ENCODE results near the gene IDI1.
"Not testable (repeated sequence)": the region's sequence is repeated elsewhere in the genome, so short reads cannot be mapped to it uniquely, and the experiment has no call there.

Gene IDI1

DNA sequence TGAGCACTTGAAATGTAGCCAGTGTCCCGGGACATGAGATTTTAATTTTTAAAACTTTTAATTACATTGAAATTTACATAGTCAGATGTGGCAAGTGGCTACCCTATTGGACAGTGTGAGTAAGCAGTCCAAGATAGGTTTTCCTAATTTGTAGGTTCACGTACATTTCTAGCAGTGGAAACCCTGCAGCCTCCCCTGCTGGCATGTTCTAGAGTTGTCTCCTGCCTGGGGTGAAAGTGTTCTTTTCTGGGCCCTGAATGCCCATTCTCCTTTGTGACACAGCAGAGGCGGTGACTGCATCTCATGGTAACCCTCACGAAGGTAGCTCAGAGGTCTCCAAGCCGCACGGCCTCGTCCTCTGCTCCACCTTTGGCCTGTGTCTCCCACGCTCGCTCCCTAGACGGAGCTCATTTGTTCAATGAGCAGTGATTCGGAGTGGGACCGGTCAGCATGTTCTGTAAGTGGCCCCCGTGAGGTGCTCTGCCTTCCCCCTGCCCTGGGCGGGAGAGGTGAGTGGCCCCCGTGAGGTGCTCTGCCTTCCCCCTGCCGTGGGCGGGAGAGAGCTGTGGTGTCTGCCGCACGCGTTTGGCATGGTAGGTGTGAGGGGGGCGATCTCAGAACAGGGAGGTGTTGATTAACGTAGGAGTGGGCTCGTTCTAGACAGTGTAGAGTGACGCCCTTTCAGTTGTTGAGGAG, 25.3 kb upstream of the IDI1 start:
- DNase-seq (no peak), ATAC-seq (peak; percentile 45)
- Mint-ChIP-seq H3K9me3 (no peaks in the 10 kb centered on the region), H3K27ac (peak overlapping the region in 1 of 2 donors; percentile 68), H3K27me3 (no peaks in the 10 kb centered on the region), H3K4me1 (peaks cover 25% of the 10 kb centered on the region), H3K4me3 (no peak overlapping the region)

- ATAC-seq (no peak), DNase-seq (no peak)
- no peaks in the 10 kb centered on the region for H3K27me3 Mint-ChIP-seq
- H3K27ac Mint-ChIP-seq: peak overlapping the region in 1 of 2 donors; percentile 54
- H3K4me1 Mint-ChIP-seq: peaks cover 55% of the 10 kb centered on the region
- H3K9me3 Mint-ChIP-seq: no peaks in the 10 kb centered on the region
- no peak overlapping the region for H3K4me3 Mint-ChIP-seq
Measured at GRCh38 chr10:1070919-1071318, 22.0 kb upstream of the IDI1 start.

DNA sequence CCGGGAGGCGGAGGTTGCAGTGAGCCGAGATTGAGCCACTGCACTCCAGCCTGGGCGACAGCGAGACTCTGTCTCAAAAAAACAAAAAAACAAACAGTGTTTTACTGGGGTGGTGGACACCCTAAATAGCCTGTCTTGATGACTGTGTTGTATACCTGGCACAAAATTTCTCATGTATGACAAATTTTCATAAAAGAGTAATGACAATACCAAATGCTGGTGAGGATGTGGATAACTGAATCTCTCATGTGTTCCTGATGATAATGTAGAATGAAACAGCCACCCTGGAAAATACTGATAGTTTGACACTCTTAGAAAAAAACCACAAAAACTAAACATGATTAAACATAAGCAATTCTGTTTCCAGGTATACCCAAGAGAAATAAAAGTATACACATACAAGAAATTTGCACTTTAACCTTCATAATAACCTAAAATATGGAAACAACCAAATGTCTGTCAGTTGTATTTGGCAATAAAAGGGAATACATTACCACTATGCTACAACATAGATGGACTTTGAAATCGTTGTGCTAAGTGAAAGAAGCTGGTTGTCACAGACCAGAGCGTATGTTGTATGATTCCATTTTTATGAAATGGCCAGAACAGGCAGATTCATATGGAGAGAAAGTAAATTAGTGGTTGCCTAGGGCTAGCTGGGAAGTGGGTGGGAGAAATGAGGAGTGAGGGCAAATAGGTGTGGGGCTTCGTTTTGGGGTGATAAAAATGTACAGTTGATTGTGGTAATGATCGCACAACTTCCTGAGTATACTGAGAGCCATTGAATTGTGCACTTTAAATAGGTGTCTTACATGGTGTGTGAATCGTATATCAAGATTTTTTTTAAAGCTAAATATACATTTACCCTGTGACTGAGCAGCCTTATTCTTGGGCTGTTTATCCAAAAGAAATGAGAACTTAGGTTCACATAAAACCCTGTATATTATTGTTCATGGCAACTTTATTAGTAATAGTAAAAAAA, 19.8 kb upstream of the IDI1 start:
- H3K4me3 Mint-ChIP-seq: no peak overlapping the region
- DNase-seq (no peak), ATAC-seq (peak; percentile 73)
- peaks cover 63% of the 10 kb centered on the region for H3K4me1 Mint-ChIP-seq
- H3K27me3 Mint-ChIP-seq: no peaks in the 10 kb centered on the region
- H3K9me3 Mint-ChIP-seq: no peaks in the 10 kb centered on the region
- H3K27ac Mint-ChIP-seq: no peak overlapping the region

DNA sequence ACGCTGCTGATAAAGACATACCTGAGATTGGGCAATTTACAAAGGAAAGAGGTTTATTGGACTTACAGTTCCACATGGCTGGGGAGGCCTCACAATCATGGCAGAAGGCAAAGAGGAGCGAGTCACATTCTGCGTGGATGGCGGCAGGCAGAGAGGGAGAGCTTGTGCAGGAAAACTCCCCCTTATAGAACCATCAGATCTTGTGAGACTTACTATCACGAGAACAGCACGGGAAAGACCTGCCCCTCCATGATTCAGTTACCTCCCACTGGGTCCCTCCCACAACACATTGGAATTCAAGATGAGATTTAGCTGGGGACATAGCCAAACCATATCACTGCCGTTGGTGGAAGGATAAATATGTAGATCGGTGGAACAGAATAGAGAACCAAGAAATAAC, 17.8 kb upstream of the IDI1 start:
- ATAC-seq, DNase-seq, H3K9me3 Mint-ChIP-seq, H3K27me3 Mint-ChIP-seq, H3K4me3 Mint-ChIP-seq: not testable (repeated sequence)
- peaks cover 79% of the 10 kb centered on the region for H3K4me1 Mint-ChIP-seq
- peak overlapping the region in 1 of 2 donors; percentile 4 for H3K27ac Mint-ChIP-seq

DNA sequence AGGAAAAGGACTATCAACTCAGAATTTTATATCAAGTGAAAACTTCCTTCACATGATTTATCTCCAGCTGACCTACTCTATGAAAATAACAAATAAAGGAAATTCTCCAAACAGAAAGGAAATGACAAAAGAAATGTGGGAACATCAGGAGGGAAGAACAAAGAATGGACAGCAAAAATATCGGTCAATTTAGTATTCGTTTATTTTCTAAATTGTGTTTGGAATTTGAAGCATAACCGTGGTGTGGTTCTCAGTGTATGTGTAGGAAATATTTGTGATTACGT, 16.0 kb upstream of the IDI1 start:
- Mint-ChIP-seq H3K4me1 (peaks cover 93% of the 10 kb centered on the region), H3K4me3 (no peak overlapping the region), H3K27ac (no peak overlapping the region), H3K9me3 (no peaks in the 10 kb centered on the region), H3K27me3 (no peaks in the 10 kb centered on the region)
- DNase-seq: no peak
- no peak for ATAC-seq

DNA sequence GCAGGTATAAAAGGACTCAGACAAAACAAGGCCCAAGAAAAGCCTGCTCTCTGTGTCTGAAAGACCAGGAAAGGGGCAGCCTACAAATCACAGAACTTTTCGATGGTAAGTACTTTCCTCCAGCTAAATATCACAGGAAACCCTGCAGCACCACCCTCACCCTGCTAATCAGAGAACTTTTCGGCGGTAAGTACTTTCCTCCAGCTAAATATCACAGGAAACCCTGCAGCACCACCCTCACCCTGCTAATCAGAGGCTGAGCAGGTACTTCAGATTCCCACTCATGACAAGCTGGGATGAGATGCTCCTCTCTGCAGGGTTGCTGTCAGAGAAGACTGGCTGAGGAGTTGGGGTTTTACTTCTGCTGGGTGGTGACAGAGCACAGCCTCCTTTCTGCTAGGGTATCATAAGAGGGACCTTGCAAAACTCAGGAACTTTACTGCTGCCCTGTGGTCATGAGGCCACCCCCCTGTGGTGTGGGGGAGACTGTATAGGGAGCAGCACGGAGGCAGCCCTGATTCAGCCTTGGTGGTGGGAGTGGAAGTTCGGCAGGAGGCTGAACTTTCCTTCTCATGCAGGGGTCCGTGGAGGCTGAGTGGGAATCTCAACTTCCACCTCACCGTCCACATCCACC, 14.4 kb upstream of the IDI1 start:
- Mint-ChIP-seq H3K4me1 (peaks cover 90% of the 10 kb centered on the region), H3K27me3 (no peaks in the 10 kb centered on the region), H3K4me3 (peak overlapping the region; percentile 81 to 82), H3K27ac (peak overlapping the region in 1 of 2 donors; percentile 92), H3K9me3 (no peaks in the 10 kb centered on the region)
- DNase-seq (no peak), ATAC-seq (peak; percentile 76)

DNA sequence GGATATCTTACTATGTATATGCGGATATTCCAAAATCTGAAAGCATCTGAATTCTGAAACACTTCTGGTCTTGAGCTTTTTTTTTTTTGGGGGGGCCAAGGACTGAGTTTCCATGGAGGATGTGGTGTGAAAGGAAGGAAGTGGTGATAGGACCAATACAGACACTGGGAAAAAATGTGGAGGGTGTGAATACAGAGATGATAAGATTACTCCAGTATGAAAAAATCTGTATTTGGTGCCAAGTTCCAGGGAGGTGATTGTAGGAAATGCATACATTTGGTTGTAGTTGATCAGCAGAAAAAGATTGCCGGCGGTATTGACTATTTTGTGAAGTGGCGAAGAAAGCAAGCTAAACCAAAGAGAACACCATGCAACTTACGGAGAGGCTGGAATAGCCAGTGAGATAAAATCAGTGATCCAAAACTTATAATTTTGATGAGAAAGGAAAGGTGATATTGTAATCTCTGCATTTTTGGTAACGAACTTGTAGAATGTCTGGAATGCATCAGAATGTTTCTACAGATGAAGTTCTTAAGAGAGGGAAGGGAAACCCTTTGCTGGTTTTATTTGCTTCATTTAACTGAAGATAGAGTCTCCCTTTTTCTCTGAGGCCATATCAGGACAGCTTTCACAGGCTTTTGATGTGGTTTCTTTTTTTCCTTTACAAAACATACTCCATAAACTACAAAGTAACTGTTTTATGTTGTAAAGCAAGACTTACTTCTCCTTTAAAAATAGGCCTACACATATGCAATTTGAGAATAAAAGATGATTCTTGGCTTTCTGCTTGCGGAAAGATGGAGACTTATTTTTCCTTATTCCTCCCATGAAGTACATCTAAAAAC, 13.2 kb upstream of the IDI1 start:
- no peaks in the 10 kb centered on the region for H3K27me3 Mint-ChIP-seq
- ATAC-seq: no peak
- peak overlapping the region; percentile 81 to 82 for H3K4me3 Mint-ChIP-seq
- no peak for DNase-seq
- H3K9me3 Mint-ChIP-seq: no peaks in the 10 kb centered on the region
- H3K27ac Mint-ChIP-seq: peak overlapping the region; percentile 64 to 92
- peaks cover 90% of the 10 kb centered on the region for H3K4me1 Mint-ChIP-seq

DNA sequence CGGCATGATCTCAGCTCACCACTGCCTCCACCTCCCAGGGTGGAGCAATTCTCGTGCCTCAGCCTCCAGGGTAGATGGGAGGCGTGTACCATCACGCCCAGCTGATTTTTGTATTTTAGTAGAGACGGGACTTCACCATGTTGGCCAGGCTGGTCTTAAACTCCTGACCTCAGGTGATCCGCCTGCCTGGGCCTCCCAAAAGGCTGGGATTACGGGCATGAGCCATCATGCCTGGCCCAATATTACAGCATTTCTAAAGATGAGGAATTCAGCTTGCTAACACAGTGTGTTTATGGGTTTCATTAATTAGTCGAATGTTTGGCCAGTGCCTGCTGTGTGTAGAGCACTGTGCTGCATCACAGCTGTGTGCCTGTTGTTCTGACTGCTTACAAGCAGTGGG, 11.0 kb upstream of the IDI1 start:
- ATAC-seq: no peak
- Mint-ChIP-seq H3K27me3 (no peaks in the 10 kb centered on the region), H3K4me1 (peaks cover 84% of the 10 kb centered on the region), H3K9me3 (no peaks in the 10 kb centered on the region), H3K27ac (peak overlapping the region in 1 of 2 donors; percentile 59), H3K4me3 (no peak overlapping the region)
- DNase-seq: no peak

DNA sequence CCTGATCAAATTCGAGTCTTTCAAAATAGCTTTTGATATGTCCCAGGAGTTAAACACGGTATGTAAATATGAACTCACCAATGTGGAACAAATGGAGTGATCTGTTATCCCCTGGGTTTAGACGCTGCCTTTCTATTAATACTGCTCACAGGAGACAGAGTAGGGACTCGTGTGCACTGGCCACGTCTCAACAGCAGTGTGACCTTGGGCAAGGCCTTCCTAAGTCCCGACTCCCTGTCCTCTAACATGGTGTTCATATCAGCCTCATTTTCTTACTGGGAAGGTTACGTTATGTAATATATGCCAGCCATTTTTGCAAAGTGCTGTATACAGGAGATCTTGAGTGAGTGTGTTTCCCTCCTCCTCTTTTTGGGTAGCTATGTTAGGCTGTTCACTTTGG, 9.1 kb upstream of the IDI1 start:
- Mint-ChIP-seq H3K27ac (peak overlapping the region; percentile 3 to 63), H3K9me3 (no peaks in the 10 kb centered on the region), H3K4me3 (peak overlapping the region; percentile 97 to 98), H3K4me1 (peaks cover 84% of the 10 kb centered on the region), H3K27me3 (no peaks in the 10 kb centered on the region)
- ATAC-seq (no peak), DNase-seq (no peak)

- no peaks in the 10 kb centered on the region for H3K9me3 Mint-ChIP-seq
- H3K4me1 Mint-ChIP-seq: peaks cover 84% of the 10 kb centered on the region
- H3K27ac Mint-ChIP-seq: peak overlapping the region; percentile 94 to 96
- H3K4me3 Mint-ChIP-seq: peak overlapping the region; percentile 97 to 98
- no peak for DNase-seq
- ATAC-seq: peak; percentile 48
- no peaks in the 10 kb centered on the region for H3K27me3 Mint-ChIP-seq
Measured at GRCh38 chr10:1057106-1057657, 8.3 kb upstream of the IDI1 start.

DNA sequence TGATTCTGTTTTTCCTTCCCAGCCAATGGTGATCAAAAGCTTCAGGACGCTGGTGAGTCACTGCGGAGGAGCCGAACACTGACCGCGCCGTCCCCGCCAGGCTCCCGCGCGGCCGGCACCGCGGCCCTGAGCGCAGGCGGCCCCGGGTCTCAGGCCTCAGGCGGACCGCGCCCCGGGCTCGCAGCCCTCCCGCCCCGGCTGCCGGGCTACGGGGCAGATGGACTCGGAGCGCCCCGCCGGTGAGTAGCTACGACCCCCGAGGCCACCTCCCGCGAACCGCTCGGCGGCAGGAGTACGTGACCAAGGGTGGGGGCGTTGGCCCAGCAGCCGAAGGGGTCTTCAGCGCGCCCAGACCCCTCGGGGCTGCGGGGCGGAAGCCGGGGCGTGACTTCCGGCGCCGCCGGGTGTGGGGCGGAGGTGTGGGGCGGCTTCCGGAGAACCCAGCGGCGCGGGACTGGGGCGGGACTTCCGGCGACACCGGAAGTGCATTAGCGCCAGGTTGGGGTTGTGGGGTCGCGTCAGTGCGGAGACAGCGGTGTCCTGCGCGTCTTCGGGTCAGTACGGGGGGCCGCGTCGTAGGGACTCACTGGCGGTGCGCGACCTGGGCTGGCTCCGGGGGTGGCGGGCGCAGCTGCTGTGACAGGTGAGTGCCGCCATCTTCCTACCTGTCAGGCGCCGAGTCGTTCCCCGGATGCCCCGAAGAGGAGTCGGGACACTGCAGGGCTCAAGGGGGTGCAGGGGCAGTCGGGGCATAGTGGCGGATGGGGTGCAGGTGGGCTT, 7.6 kb upstream of the IDI1 start, which contains the start of gene WDR37:
Gene WDR37, plus strand, starts transcription at position 60 of the 780 bp plus-strand sequence. CDS start 15,771 bp downstream, outside the sequence.
- peak within 1 kb of the TSS; percentile 97 to 98 for H3K4me3 Mint-ChIP-seq
- H3K27ac Mint-ChIP-seq: peak within 1 kb of the TSS; percentile 96 to 98
- H3K27me3 Mint-ChIP-seq: no peaks in the 10 kb centered on the region
- no peaks in the 10 kb centered on the region for H3K9me3 Mint-ChIP-seq
- peak; percentile 86 to 87 for DNase-seq
- H3K4me1 Mint-ChIP-seq: peaks cover 84% of the 10 kb centered on the region
- ATAC-seq: peak; percentile 98

DNA sequence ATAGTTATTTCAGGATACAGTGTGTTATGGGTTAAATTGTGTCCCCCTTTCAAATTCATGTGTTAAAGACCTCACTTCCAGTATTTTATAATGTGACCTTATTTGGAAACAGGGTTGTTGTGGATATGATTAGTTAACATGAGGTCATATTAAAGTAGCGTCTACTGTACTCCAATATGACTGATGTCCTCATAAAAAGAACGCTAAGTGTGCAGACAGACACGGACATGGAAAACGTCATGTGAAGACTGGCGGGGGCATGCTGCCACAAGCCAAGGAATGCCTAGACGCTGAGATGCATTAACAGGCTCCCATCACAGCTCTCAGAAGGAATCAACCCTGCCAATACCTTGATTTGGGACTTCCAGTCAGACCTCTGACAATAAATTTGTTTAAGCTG, 5.8 kb upstream of the IDI1 start:
- no peak for ATAC-seq
- Mint-ChIP-seq H3K27me3 (no peaks in the 10 kb centered on the region), H3K4me1 (peaks cover 80% of the 10 kb centered on the region), H3K9me3 (no peaks in the 10 kb centered on the region), H3K27ac (no peak overlapping the region), H3K4me3 (peak overlapping the region; percentile 97 to 98)
- DNase-seq: no peak

DNA sequence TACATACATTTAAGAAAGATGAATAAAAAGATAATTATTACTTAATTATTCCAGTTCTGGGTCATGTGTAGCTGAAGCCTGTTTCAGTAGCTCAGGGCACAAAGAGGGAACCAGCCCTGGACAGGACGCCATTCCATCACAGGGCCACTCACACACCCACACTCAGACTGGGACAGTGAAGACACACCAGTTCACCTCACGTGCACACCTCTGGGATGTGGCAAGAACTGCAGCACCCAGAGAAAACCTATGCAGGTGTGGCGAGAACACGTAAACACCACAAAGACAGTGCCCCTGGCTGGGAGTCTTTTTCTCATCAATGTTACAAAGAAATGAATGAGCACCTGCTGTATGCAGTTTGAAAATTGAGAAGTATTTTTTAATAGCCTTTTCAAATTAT, 1.6 kb upstream of the IDI1 start:
- Mint-ChIP-seq H3K27ac (no peak overlapping the region), H3K27me3 (no peaks in the 10 kb centered on the region), H3K4me1 (peaks cover 71% of the 10 kb centered on the region), H3K4me3 (peak overlapping the region; percentile 51 to 96), H3K9me3 (no peaks in the 10 kb centered on the region)
- ATAC-seq (no peak), DNase-seq (peak; percentile 22 to 54)

GRCh38 chr10:1050145-1050544, 1.2 kb upstream of the IDI1 start:
- H3K4me3 Mint-ChIP-seq: peak overlapping the region; percentile 96
- H3K27ac Mint-ChIP-seq: peak overlapping the region in 1 of 2 donors; percentile 96
- no peaks in the 10 kb centered on the region for H3K9me3 Mint-ChIP-seq
- H3K4me1 Mint-ChIP-seq: peaks cover 71% of the 10 kb centered on the region
- no peak for ATAC-seq
- no peak for DNase-seq
- no peaks in the 10 kb centered on the region for H3K27me3 Mint-ChIP-seq

All from stimulated activated naive CD8-positive, alpha-beta T cell treated with anti-CD3 and anti-CD28 coated beads, Interleukin-15, amount 100 ng/mL, for 72 hours (primary cell).